ENCODE data around the gene SEPTIN6. TPM values are rescaled to one million over a fixed set of nuclear protein-coding genes. Genes with fewer than 3 reads are reported as not detected.

The SEPTIN6 gene
- total and polyA plus RNA-seq, 10 donors, result 45.1 to 139 (median 97.3) TPM

DNA sequence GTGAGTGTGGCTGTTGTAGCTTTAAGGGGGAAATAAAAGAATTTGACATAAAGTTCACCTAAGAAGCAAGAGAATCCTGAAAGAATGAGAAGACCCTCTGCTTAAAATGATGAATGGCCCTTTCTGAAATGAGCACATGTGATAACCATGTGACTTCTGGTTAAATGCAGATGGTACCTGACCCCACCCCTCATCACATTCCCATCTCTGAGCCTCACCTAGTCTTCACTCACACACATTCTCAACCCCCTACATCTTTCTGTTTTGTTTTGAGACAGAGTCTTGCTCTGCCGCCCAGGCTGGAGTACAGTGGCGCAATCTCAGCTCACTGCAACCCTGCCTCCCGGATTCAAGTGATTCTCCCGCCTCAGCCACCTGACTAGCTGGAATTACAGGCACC is 31.5 kb downstream of the SEPTIN6 start:
- H3K9me3 ChIP-seq, result no peaks in the 10 kb centered on the region
- TF ChIP-seq POLR2AphosphoS5 (IDR thresholded peaks at IDR 0.05) (no peak), POLR2A (IDR thresholded peaks at IDR 0.05) (no peak)
- TF ChIP-seq, protein P1, sequence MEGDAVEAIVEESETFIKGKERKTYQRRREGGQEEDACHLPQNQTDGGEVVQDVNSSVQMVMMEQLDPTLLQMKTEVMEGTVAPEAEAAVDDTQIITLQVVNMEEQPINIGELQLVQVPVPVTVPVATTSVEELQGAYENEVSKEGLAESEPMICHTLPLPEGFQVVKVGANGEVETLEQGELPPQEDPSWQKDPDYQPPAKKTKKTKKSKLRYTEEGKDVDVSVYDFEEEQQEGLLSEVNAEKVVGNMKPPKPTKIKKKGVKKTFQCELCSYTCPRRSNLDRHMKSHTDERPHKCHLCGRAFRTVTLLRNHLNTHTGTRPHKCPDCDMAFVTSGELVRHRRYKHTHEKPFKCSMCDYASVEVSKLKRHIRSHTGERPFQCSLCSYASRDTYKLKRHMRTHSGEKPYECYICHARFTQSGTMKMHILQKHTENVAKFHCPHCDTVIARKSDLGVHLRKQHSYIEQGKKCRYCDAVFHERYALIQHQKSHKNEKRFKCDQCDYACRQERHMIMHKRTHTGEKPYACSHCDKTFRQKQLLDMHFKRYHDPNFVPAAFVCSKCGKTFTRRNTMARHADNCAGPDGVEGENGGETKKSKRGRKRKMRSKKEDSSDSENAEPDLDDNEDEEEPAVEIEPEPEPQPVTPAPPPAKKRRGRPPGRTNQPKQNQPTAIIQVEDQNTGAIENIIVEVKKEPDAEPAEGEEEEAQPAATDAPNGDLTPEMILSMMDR (IDR thresholded peaks at IDR 0.05 in 8 of 11, conservative IDR thresholded peaks at IDR 0.05 in 3 of 11), result no peak
- H3K4me1 ChIP-seq, result peaks cover 0 to 18% (median 8%) of the 10 kb centered on the region in 6 donors
- peaks cover 0 to 70% (median 23%) of the 10 kb centered on the region in 6 donors for H3K36me3 ChIP-seq
- no peak for DNase-seq
- H3K4me3 ChIP-seq, result no peak overlapping the region
- H3K27ac ChIP-seq, result no peak overlapping the region
- intact Hi-C loops (cut with DNase I; ENCODE audit: low total_unique reads), result no loop called here
- no peaks in the 10 kb centered on the region for H3K27me3 ChIP-seq (replicated peaks in 1 of 7)
- 65 to 81% (median 73%) methylated on average over 4 of the region's 4 CpGs for WGBS, 5 donors

DNA sequence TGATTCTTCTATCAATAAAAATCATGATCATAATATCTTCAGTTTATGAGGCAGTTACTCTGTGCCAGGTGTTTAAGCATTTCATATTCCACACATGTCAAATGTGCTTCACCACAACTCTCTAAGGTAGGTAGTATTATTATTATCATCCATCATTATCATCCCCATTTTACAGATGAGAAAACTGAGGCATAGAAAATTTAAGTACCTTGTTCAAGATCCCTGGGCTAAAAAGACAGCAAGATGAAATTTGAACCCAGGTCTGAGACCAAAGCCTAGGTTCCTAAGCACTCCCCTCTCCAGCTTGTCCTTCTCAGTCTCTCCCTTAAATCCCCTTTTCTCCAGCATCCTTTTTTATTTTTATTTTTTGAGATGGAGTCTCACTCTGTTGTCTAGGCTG is 33.4 kb downstream of the SEPTIN6 start:
- intact Hi-C loops (cut with DNase I; ENCODE audit: low total_unique reads), result no loop called here
- H3K27me3 ChIP-seq (replicated peaks in 1 of 7), result no peaks in the 10 kb centered on the region

DNA sequence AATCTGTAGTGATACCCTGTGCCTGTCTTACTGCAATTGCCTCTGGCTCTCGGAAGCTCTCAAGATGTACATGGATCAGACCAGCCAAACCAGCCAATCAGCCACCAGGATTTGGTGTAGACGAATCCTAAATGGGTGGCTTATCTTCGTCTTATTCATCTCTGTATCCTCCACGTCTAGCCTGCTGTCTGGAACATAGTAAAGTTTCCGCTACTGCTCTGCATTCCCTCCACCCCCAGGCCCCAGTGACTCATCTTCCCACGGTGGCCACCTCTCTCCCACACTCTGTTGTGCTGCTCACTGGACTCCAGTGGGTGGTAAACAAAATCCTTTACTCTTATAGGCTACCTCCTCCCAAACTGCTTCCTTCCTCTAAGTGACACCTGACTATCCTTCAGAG is 37.8 kb downstream of the SEPTIN6 start:
- 37 to 72% (median 64%) methylated on average over 6 of the region's 6 CpGs for WGBS, 5 donors
- intact Hi-C loops (cut with DNase I; ENCODE audit: low total_unique reads), result no loop called here
- Histone ChIP-seq H3K9me3 (no peaks in the 10 kb centered on the region), H3K4me3 (no peak overlapping the region), H3K36me3 (peaks cover 0 to 91% (median 27%) of the 10 kb centered on the region in 6 donors), H3K27ac (peak overlapping the region in 4 of 8 donors; percentile 2 to 38 (median 12)), H3K4me1 (peaks cover 0 to 8% (median 0%) of the 10 kb centered on the region in 6 donors), H3K27me3 (replicated peaks in 1 of 7) (no peaks in the 10 kb centered on the region)
- TF ChIP-seq POLR2A (IDR thresholded peaks at IDR 0.05) (no peak), POLR2AphosphoS5 (IDR thresholded peaks at IDR 0.05) (no peak)
- TF ChIP-seq, protein P1 (IDR thresholded peaks at IDR 0.05 in 8 of 11, conservative IDR thresholded peaks at IDR 0.05 in 3 of 11), result no peak
- DNase-seq, result no peak

More for the DNA sequence above, 33.4 kb downstream of the SEPTIN6 start:
- H3K27ac ChIP-seq, result no peak overlapping the region
- H3K36me3 ChIP-seq, result peaks cover 0 to 87% (median 23%) of the 10 kb centered on the region in 6 donors
- H3K4me1 ChIP-seq, result peaks cover 0 to 13% (median 0%) of the 10 kb centered on the region in 6 donors
- H3K9me3 ChIP-seq, result no peaks in the 10 kb centered on the region
- no peak for DNase-seq
- TF ChIP-seq POLR2AphosphoS5 (IDR thresholded peaks at IDR 0.05) (no peak), POLR2A (IDR thresholded peaks at IDR 0.05) (no peak)
- no peak overlapping the region for H3K4me3 ChIP-seq

DNA sequence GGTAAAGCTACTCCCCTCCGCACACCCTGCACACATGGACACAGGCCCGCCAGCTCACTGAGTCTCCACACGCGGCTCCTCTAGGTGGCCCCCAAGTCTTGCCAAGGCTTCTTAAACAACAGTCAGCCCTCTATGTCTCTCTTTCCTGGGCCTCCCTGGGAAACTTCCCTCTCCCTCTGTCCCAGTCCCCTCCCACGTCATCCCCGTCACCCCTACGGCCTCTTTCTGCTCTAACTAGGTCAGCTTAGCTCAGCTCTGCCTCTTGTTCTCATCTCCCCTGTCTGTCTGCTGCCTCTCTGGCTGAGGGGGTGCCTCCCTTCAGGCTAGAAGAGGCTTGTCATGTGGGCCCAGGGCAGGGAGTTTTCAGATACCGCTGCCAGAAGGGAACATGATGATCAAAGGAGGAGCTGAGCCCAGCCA is 38.8 kb downstream of the SEPTIN6 start:
- TF ChIP-seq, protein P1 (IDR thresholded peaks at IDR 0.05 in 8 of 11, conservative IDR thresholded peaks at IDR 0.05 in 3 of 11), result peak in 1 of 11 experiments; percentile 11
- peak in 2 of 3 donors; percentile 27 to 36 for TF ChIP-seq POLR2AphosphoS5 (IDR thresholded peaks at IDR 0.05)
- TF ChIP-seq POLR2A (IDR thresholded peaks at IDR 0.05), result no peak
- no peaks in the 10 kb centered on the region for H3K27me3 ChIP-seq (replicated peaks in 1 of 7)
- DNase-seq, result no peak
- peaks cover 0 to 91% (median 27%) of the 10 kb centered on the region in 6 donors for H3K36me3 ChIP-seq
- no peak overlapping the region for H3K4me3 ChIP-seq
- intact Hi-C loops (cut with DNase I; ENCODE audit: low total_unique reads), result no loop called here
- WGBS, 5 donors, result 65 to 81% (median 76%) methylated on average over 8 of the region's 8 CpGs
- H3K9me3 ChIP-seq, result no peaks in the 10 kb centered on the region
- H3K27ac ChIP-seq, result peak overlapping the region in 4 of 8 donors; percentile 15 to 28 (median 24)
- H3K4me1 ChIP-seq, result peaks cover 0 to 8% (median 0%) of the 10 kb centered on the region in 6 donors
